ENCODE results near the gene LRRC75A. TPM values are rescaled to one million over a fixed set of nuclear protein-coding genes. Genes with fewer than 3 reads are reported as not detected.

Gene LRRC75A
- total and polyA plus RNA-seq, 8 donors: 1.1 to 306 (median 3.7) TPM

DNA sequence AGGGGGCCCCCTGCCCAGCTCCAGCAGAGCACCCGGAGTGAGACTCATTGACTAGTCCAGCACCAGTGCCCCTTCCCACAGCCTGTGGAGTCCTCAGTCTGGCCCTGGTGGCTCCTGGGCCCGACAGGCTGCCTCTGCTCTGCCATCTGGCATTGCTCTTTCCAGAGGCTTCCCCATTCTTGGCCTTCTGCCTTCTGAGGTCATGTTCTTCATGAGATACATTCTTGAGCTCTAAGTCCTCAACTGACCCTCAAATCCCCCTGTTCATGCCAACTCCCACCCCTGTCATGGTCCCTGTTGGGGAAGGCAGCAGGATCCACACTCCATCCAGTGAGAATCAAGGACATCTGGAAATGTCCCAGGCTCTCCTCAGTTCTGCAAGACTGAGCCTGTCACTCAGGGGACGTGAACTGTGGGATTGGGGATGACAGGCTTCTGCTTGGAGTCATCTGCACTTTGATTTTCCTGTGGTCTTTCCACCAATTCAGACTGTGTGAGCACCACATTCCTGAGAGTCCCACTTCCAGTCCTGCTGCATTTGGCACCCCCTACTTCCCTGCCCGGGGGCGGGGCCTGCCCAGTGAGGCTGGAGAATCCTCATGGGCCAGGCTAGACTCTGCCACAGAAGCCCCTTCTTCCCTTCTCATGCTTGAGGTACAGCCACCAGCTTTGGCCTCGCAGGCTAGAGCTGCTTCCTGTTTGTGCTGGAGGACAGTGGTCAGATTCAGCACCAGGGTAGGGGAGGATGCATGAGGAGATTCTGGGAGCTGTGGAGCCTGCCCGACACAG is 73.9 kb downstream of the LRRC75A start:
- H3K27me3 ChIP-seq: no peaks in the 10 kb centered on the region
- H3K36me3 ChIP-seq: peaks cover 9 to 23% (median 16%) of the 10 kb centered on the region in 4 donors
- H3K9me3 ChIP-seq: no peaks in the 10 kb centered on the region
- H3K4me1 ChIP-seq: peaks cover 18 to 57% (median 51%) of the 10 kb centered on the region in 4 donors
- H3K27ac ChIP-seq: peak overlapping the region; percentile 20 to 93 (median 83)
- no peak for DNase-seq
- no peak overlapping the region for H3K4me3 ChIP-seq
- WGBS, 5 donors: 77 to 79% (median 78%) methylated on average over 4 to 7 of the region's 7 CpGs
- TF ChIP-seq POLR2A (IDR thresholded peaks at IDR 0.05): no peak
- TF ChIP-seq, protein P1, sequence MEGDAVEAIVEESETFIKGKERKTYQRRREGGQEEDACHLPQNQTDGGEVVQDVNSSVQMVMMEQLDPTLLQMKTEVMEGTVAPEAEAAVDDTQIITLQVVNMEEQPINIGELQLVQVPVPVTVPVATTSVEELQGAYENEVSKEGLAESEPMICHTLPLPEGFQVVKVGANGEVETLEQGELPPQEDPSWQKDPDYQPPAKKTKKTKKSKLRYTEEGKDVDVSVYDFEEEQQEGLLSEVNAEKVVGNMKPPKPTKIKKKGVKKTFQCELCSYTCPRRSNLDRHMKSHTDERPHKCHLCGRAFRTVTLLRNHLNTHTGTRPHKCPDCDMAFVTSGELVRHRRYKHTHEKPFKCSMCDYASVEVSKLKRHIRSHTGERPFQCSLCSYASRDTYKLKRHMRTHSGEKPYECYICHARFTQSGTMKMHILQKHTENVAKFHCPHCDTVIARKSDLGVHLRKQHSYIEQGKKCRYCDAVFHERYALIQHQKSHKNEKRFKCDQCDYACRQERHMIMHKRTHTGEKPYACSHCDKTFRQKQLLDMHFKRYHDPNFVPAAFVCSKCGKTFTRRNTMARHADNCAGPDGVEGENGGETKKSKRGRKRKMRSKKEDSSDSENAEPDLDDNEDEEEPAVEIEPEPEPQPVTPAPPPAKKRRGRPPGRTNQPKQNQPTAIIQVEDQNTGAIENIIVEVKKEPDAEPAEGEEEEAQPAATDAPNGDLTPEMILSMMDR (IDR thresholded peaks at IDR 0.05): no peak
- no peak for TF ChIP-seq EP300 (IDR thresholded peaks at IDR 0.05)
- TF ChIP-seq POLR2AphosphoS5 (IDR thresholded peaks at IDR 0.05): no peak
- intact Hi-C loops (cut with DNase I; ENCODE audit: low total_unique reads): no loop called here

DNA sequence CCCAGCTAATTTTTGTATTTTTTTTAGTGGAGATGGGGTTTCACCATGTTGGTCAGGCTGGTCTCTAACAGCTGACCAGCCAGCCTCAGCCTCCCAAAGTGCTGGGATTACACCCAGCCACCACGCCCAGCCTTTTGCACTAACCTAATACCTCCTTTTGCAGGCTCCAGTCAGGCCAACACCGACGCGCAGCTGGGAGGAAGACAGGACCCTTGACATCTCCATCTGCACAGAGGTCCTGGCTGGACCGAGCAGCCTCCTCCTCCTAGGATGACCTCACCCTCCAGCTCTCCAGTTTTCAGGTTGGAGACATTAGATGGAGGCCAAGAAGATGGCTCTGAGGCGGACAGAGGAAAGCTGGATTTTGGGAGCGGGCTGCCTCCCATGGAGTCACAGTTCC is 74.6 kb downstream of the LRRC75A start:
- no peak for DNase-seq
- peaks cover 18 to 57% (median 51%) of the 10 kb centered on the region in 4 donors for H3K4me1 ChIP-seq

DNA sequence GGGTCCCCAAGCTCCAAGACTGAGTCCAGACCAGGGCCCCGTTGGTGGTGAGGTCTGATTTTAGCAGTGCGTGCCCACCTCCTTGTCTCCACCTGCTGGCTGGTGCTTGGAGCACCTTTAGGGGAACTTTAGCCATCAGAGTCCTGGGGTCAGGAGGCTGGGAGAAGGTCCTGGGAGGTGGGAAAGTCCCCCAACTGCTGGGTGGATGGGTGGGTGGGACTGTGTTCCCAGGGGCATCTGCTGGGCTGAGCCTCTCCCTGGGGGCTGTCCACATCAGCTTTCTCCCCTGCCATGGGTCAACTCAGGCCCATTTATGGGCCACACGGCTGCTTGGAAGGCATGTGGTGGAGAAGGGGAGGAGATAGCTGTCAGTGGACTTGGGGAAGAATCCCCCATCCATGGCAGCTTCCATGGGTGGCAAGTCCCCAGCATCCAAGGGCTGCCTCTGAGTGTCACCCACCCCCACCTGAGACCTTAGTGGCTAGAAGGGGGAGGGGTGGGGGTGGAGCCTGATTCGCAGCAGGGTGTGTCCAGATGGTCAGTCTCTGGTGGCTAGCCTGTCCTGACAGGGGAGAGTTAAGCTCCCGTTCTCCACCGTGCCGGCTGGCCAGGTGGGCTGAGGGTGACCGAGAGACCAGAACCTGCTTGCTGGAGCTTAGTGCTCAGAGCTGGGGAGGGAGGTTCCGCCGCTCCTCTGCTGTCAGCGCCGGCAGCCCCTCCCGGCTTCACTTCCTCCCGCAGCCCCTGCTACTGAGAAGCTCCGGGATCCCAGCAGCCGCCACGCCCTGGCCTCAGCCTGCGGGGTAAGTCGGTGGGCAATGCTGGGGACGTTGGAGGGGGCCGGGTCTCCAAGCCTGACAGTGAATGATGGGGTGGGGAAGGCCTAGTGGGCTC is 76.7 kb downstream of the LRRC75A start, which contains the start of gene TRPV2:
TSS of gene TRPV2 (plus strand) at position 541 of the 894 bp plus-strand sequence. CDS start 2,098 bp downstream, outside the sequence.
- no peak for TF ChIP-seq POLR2AphosphoS5 (IDR thresholded peaks at IDR 0.05)
- TF ChIP-seq, protein P1 (IDR thresholded peaks at IDR 0.05): peak in 5 of 7 experiments; percentile 19 to 54 (median 52)
- no peak for TF ChIP-seq EP300 (IDR thresholded peaks at IDR 0.05)
- no peak for TF ChIP-seq POLR2A (IDR thresholded peaks at IDR 0.05)
- peak within 1 kb of the TSS; percentile 64 to 93 (median 85) for H3K27ac ChIP-seq
- H3K9me3 ChIP-seq: no peaks in the 10 kb centered on the region
- H3K27me3 ChIP-seq: no peaks in the 10 kb centered on the region
- 12 to 45% (median 20%) methylated on average over 3 to 21 of the region's 21 CpGs for WGBS, 5 donors
- H3K4me1 ChIP-seq: peaks cover 18 to 56% (median 49%) of the 10 kb centered on the region in 4 donors
- peak; percentile 60 to 67 for DNase-seq
- peaks cover 3 to 9% (median 9%) of the 10 kb centered on the region in 4 donors for H3K36me3 ChIP-seq
- intact Hi-C loops (cut with DNase I; ENCODE audit: low total_unique reads): no loop called here
- H3K4me3 ChIP-seq: peak within 1 kb of the TSS; percentile 45 to 58 (median 56)

More for the DNA sequence above, 74.6 kb downstream of the LRRC75A start:
- Histone ChIP-seq H3K27ac (peak overlapping the region in 4 of 5 donors; percentile 83 to 93 (median 87)), H3K9me3 (no peaks in the 10 kb centered on the region), H3K4me3 (no peak overlapping the region), H3K27me3 (no peaks in the 10 kb centered on the region), H3K36me3 (peaks cover 9 to 16% (median 10%) of the 10 kb centered on the region in 4 donors)
- no peak for TF ChIP-seq POLR2AphosphoS5 (IDR thresholded peaks at IDR 0.05)
- TF ChIP-seq, protein P1 (IDR thresholded peaks at IDR 0.05): no peak
- no peak for TF ChIP-seq POLR2A (IDR thresholded peaks at IDR 0.05)
- TF ChIP-seq EP300 (IDR thresholded peaks at IDR 0.05): no peak
- WGBS, 5 donors: 86 to 96% (median 93%) methylated on average over 6 to 7 of the region's 7 CpGs
- intact Hi-C loops (cut with DNase I; ENCODE audit: low total_unique reads): no loop called here

Measured in stomach (tissue), 9 donors.